Activated CD4-positive, alpha-beta T cell treated with anti-CD3 and anti-CD28 coated beads, Interleukin-2, amount 50 U/mL, for 16 hours (primary cell): ENCODE data around the gene NMD3.
"Not testable (repeated sequence)": the region's sequence is repeated elsewhere in the genome, so short reads cannot be mapped to it uniquely, and the experiment has no call there.

Experiments
- DNase-seq: peaks from one replicate; pipeline ENCODE4 v3.0.0-alpha.2; 2020

NMD3 gene

GRCh38 chr3:161233557-161233956 lies 12.4 kb downstream of the NMD3 start:
- no peak for DNase-seq

GRCh38 chr3:161236240-161236639 lies 15.1 kb downstream of the NMD3 start:
- no peak for DNase-seq

- no peak for DNase-seq
Observed at GRCh38 chr3:161239700-161240099, 18.6 kb downstream of the NMD3 start.

- no peak for DNase-seq
Observed at GRCh38 chr3:161244538-161244937, 23.4 kb downstream of the NMD3 start.

GRCh38 chr3:161247049-161247448 lies 25.9 kb downstream of the NMD3 start:
- DNase-seq: no peak

- no peak for DNase-seq
Observed at GRCh38 chr3:161250116-161250515, 29.0 kb downstream of the NMD3 start.

- no peak for DNase-seq
Observed at GRCh38 chr3:161251716-161252115, 30.6 kb downstream of the NMD3 start.

- DNase-seq: no peak
Observed at GRCh38 chr3:161252143-161252542, 31.0 kb downstream of the NMD3 start.

GRCh38 chr3:161253711-161254110 lies 32.6 kb downstream of the NMD3 start:
- DNase-seq: no peak

- no peak for DNase-seq
Observed at GRCh38 chr3:161254861-161255260, 33.8 kb downstream of the NMD3 start.

- no peak for DNase-seq
Observed at GRCh38 chr3:161263057-161263456, 41.9 kb downstream of the NMD3 start.

- no peak for DNase-seq
Observed at GRCh38 chr3:161264852-161265251, 43.7 kb downstream of the NMD3 start.

- DNase-seq: no peak
Observed at GRCh38 chr3:161265916-161266571, 44.9 kb downstream of the NMD3 start.

GRCh38 chr3:161266731-161267150 lies 45.6 kb downstream of the NMD3 start:
- DNase-seq: no peak

- no peak for DNase-seq
Observed at GRCh38 chr3:161267646-161268045, 46.5 kb downstream of the NMD3 start.

- DNase-seq: no peak
Observed at GRCh38 chr3:161268601-161269000, 47.5 kb downstream of the NMD3 start.

- DNase-seq: no peak
Observed at GRCh38 chr3:161270991-161271390, 49.9 kb downstream of the NMD3 start.

- DNase-seq: no peak
Observed at GRCh38 chr3:161271646-161272045, 50.5 kb downstream of the NMD3 start.

- DNase-seq: no peak
Observed at GRCh38 chr3:161272524-161272923, 51.4 kb downstream of the NMD3 start.

- DNase-seq: peak; percentile 23
Observed at GRCh38 chr3:161273589-161274218, 52.6 kb downstream of the NMD3 start.

GRCh38 chr3:161274691-161275298 lies 53.7 kb downstream of the NMD3 start:
- DNase-seq: peak; percentile 69

GRCh38 chr3:161275919-161276318 lies 54.8 kb downstream of the NMD3 start:
- no peak for DNase-seq

GRCh38 chr3:161282387-161282786 lies 61.3 kb downstream of the NMD3 start:
- DNase-seq: not testable (repeated sequence)

- DNase-seq: no peak
Observed at GRCh38 chr3:161284989-161285388, 63.9 kb downstream of the NMD3 start.
